GM23338 (cell line): ENCODE results near the gene WNT1. TPM values are rescaled to one million over a fixed set of nuclear protein-coding genes. Genes with fewer than 3 reads are reported as not detected.
A peak's percentile ranks its signal among the peaks of the same experiment; 100 is the strongest.

Experiments used
- CREB1 ChIP-seq: fragments of 250-450 bp; sonication (Bioruptor Pico); IDR thresholded peaks from 2 replicates; pipeline ENCODE4 v1.5.0; 2020; ENCODE audit warnings: low read depth, mild to moderate bottlenecking, moderate library complexity
- EZH2 ChIP-seq: fragments of 200-600 bp; sonication (generic); IDR thresholded peaks from one replicate; pipeline ENCODE4 v1.8.0; 2017; ENCODE audit warnings: antibody characterized with exemption, mild to moderate bottlenecking, low read depth; ENCODE audit not compliant: unreplicated experiment
- EZH2phosphoT487 ChIP-seq: fragments of 200-600 bp; sonication (generic); IDR thresholded peaks from one replicate; pipeline ENCODE4 v1.8.1; 2018; ENCODE audit warnings: antibody characterized with exemption; ENCODE audit not compliant: unreplicated experiment
- JUNB ChIP-seq: IDR thresholded peaks from one replicate; pipeline ENCODE4 v1.6.1; 2016; ENCODE audit warnings: antibody characterized with exemption; ENCODE audit not compliant: unreplicated experiment
- ZNF331 ChIP-seq: fragments of 250-450 bp; sonication (Bioruptor Pico); IDR thresholded peaks from 2 replicates; pipeline ENCODE4 v1.5.0; 2020; ENCODE audit warnings: low read depth, mild to moderate bottlenecking, moderate library complexity
- polyA plus RNA-seq: library from polyadenylated mRNA; unstranded; fragments of >200 nt; fragmentation: Nextera tagmentation; extraction: Ambion mirVana; gene quantifications from 2 replicates; pipeline ENCODE4 v1.2.1, GENCODE V29; 2016
- total RNA-seq: library from RNA; depleted of rRNA; stranded (reverse); fragments of >200 nt; shearing (Covaris generic); gene quantifications from 2 replicates; pipeline ENCODE4 v1.2.3, GENCODE V29; 2014
- TF ChIP-seq, protein P1 (sequence below): fragments of 250-450 bp; sonication (Bioruptor Pico); IDR thresholded peaks from 2 replicates; pipeline ENCODE4 v1.5.0; 2020; ENCODE audit warnings: mild to moderate bottlenecking, moderate library complexity
- TF ChIP-seq, protein P2 (sequence below), 2 experiments: fragments of 200-600 bp in 1 of 2; sonication (generic) in 1 of 2; conservative IDR thresholded peaks; 2 replicates each; pipeline versions ENCODE4 v1.5.1 to v1.6.1; 2016 to 2017; ENCODE audit warnings: antibody characterized with exemption in 2 of 2, low read depth in 2 of 2, mild to moderate bottlenecking in 2 of 2, moderate library complexity in 1 of 2

The WNT1 gene
- total and polyA plus RNA-seq, 2 experiments from 2014 or later: not detected

DNA sequence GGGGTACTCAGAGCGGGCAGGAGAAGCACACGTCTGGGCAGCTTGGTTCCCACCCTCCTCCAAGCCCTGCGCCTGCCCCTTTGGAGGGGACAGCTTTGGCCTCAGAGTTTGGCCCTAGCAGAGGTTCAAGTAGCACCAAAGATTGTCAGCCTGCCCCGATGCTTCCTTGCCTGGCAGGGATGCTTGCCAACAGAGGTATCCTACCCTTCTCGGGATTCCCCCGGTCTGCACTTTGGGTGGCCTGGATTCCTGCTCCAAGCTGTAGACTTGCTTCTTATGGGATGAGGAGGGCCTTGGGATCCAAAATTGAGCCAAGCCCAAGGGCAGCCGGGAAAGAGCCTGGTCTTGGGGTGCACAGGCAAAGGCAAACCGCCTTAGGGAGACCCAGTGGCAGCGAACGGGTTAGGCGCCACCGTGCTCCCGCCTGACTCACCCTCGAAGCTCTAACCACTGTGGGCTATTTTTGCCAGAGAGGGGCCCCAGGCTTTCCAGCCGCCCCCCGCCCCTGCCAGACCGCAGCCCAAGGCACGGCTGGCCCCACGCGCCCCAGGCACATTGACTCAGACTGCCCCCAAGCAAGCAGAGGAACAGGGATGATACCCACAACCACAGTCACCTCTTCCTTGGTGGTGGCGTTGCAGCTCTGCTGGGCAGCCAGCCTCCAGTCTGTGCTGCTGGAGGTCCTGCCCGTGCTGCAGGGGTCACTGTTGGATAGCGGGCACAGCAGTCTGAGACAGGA is 5.7 kb upstream of the WNT1 start (continued):
- TF ChIP-seq, protein P1, sequence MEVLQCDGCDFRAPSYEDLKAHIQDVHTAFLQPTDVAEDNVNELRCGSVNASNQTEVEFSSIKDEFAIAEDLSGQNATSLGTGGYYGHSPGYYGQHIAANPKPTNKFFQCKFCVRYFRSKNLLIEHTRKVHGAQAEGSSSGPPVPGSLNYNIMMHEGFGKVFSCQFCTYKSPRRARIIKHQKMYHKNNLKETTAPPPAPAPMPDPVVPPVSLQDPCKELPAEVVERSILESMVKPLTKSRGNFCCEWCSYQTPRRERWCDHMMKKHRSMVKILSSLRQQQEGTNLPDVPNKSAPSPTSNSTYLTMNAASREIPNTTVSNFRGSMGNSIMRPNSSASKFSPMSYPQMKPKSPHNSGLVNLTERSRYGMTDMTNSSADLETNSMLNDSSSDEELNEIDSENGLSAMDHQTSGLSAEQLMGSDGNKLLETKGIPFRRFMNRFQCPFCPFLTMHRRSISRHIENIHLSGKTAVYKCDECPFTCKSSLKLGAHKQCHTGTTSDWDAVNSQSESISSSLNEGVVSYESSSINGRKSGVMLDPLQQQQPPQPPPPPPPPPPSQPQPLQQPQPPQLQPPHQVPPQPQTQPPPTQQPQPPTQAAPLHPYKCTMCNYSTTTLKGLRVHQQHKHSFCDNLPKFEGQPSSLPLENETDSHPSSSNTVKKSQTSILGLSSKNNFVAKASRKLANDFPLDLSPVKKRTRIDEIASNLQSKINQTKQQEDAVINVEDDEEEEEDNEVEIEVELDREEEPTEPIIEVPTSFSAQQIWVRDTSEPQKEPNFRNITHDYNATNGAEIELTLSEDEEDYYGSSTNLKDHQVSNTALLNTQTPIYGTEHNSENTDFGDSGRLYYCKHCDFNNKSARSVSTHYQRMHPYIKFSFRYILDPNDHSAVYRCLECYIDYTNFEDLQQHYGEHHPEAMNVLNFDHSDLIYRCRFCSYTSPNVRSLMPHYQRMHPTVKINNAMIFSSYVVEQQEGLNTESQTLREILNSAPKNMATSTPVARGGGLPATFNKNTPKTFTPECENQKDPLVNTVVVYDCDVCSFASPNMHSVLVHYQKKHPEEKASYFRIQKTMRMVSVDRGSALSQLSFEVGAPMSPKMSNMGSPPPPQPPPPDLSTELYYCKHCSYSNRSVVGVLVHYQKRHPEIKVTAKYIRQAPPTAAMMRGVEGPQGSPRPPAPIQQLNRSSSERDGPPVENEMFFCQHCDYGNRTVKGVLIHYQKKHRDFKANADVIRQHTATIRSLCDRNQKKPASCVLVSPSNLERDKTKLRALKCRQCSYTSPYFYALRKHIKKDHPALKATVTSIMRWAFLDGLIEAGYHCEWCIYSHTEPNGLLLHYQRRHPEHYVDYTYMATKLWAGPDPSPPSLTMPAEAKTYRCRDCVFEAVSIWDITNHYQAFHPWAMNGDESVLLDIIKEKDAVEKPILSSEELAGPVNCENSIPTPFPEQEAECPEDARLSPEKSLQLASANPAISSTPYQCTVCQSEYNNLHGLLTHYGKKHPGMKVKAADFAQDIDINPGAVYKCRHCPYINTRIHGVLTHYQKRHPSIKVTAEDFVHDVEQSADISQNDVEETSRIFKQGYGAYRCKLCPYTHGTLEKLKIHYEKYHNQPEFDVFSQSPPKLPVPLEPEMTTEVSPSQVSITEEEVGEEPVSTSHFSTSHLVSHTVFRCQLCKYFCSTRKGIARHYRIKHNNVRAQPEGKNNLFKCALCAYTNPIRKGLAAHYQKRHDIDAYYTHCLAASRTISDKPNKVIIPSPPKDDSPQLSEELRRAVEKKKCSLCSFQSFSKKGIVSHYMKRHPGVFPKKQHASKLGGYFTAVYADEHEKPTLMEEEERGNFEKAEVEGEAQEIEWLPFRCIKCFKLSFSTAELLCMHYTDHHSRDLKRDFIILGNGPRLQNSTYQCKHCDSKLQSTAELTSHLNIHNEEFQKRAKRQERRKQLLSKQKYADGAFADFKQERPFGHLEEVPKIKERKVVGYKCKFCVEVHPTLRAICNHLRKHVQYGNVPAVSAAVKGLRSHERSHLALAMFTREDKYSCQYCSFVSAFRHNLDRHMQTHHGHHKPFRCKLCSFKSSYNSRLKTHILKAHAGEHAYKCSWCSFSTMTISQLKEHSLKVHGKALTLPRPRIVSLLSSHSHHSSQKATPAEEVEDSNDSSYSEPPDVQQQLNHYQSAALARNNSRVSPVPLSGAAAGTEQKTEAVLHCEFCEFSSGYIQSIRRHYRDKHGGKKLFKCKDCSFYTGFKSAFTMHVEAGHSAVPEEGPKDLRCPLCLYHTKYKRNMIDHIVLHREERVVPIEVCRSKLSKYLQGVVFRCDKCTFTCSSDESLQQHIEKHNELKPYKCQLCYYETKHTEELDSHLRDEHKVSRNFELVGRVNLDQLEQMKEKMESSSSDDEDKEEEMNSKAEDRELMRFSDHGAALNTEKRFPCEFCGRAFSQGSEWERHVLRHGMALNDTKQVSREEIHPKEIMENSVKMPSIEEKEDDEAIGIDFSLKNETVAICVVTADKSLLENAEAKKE: no peak
- TF ChIP-seq CREB1 (CRISPR knock-in tag) (no peak), ZNF331 (CRISPR knock-in tag) (no peak), EZH2phosphoT487 (peak; percentile 55), EZH2 (peak; percentile 74), JUNB (no peak)
- TF ChIP-seq, protein P2, sequence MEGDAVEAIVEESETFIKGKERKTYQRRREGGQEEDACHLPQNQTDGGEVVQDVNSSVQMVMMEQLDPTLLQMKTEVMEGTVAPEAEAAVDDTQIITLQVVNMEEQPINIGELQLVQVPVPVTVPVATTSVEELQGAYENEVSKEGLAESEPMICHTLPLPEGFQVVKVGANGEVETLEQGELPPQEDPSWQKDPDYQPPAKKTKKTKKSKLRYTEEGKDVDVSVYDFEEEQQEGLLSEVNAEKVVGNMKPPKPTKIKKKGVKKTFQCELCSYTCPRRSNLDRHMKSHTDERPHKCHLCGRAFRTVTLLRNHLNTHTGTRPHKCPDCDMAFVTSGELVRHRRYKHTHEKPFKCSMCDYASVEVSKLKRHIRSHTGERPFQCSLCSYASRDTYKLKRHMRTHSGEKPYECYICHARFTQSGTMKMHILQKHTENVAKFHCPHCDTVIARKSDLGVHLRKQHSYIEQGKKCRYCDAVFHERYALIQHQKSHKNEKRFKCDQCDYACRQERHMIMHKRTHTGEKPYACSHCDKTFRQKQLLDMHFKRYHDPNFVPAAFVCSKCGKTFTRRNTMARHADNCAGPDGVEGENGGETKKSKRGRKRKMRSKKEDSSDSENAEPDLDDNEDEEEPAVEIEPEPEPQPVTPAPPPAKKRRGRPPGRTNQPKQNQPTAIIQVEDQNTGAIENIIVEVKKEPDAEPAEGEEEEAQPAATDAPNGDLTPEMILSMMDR (conservative IDR thresholded peaks at IDR 0.05; ENCODE audit: low read depth in 2 of 2): peak; percentile 33 to 52
